Activated CD8-positive, alpha-beta T cell treated with anti-CD3 and anti-CD28 coated beads for 36 hours (primary cell): ENCODE results near the gene ADGB. TPM values are rescaled to one million over a fixed set of nuclear protein-coding genes. Genes with fewer than 3 reads are reported as not detected.
"Not testable (repeated sequence)": the region's sequence is repeated elsewhere in the genome, so short reads cannot be mapped to it uniquely, and the experiment has no call there.

Experiments used
- ATAC-seq: fragments of 200-7000 bp; cut with Tn5 transposase; one replicate; pipeline ENCODE4 v1.10.0; 2021; ENCODE audit warnings: mild to moderate bottlenecking, moderate library complexity
- CTCF ChIA-PET: fragments of 350-600 bp; sonication (Branson Sonifier 250); formaldehyde crosslinking; loops from one replicate; lab custom pipeline; 2021; ENCODE audit warnings: antibody characterized with exemption; lab: Charles Lee
- POLR2A ChIA-PET: fragments of 350-600 bp; sonication (Branson Sonifier 250); formaldehyde crosslinking; loops from one replicate; lab custom pipeline; 2021; ENCODE audit warnings: antibody characterized with exemption; lab: Charles Lee
- DNase-seq: peaks from one replicate; pipeline ENCODE4 v3.0.0-alpha.2; 2020
- H3K27ac Mint-ChIP-seq: one replicate; pipeline ENCODE4 v1.8.0; 2021; ENCODE audit warnings: mild to moderate bottlenecking, mixed read lengths
- H3K27me3 Mint-ChIP-seq: one replicate; pipeline ENCODE4 v1.8.0; 2021; ENCODE audit warnings: mixed read lengths
- H3K36me3 Mint-ChIP-seq: one replicate; pipeline ENCODE4 v1.8.0; 2021; ENCODE audit warnings: low read depth, mixed read lengths
- H3K4me1 Mint-ChIP-seq: one replicate; pipeline ENCODE4 v1.8.0; 2021; ENCODE audit warnings: low read depth, mixed read lengths
- H3K4me3 Mint-ChIP-seq: one replicate; pipeline ENCODE4 v1.8.0; 2021; ENCODE audit warnings: mild to moderate bottlenecking, moderate library complexity, mixed read lengths
- H3K9me3 Mint-ChIP-seq: one replicate; pipeline ENCODE4 v1.8.0; 2021; ENCODE audit warnings: mixed read lengths
- CTCF ChIP-seq: fragments of 200-600 bp; IDR thresholded peaks from one replicate; pipeline ENCODE4 v1.8.0; 2022; ENCODE audit warnings: antibody characterized with exemption, mild to moderate bottlenecking
- intact Hi-C: fragments of 100-400 bp; cut with micrococcal nuclease; formaldehyde crosslinking; loops from one replicate; pipeline ENCODE4 v1.10.0; 2022
- total RNA-seq, 2 experiments: library from RNA; stranded (reverse); gene quantifications; one replicate each; pipeline ENCODE4 v1.2.3, GENCODE V29; 2021

The ADGB gene
- total RNA-seq, 2 experiments from 2014 or later: not detected

- no peak for TF ChIP-seq CTCF
- POLR2A ChIA-PET: no interaction called here
- H3K27me3 Mint-ChIP-seq: no peaks in the 10 kb centered on the region
- peak overlapping the region; percentile 82 for H3K27ac Mint-ChIP-seq
- H3K9me3 Mint-ChIP-seq: peaks cover 17% of the 10 kb centered on the region
- no peak overlapping the region for H3K4me3 Mint-ChIP-seq
- no peaks in the 10 kb centered on the region for H3K36me3 Mint-ChIP-seq
- intact Hi-C loops: loop anchor here (5.0 to 10.0 kb wide), 2 partner anchors 352 to 544 kb away; partner anchors contain the start of gene STXBP5
- H3K4me1 Mint-ChIP-seq: peaks cover 36% of the 10 kb centered on the region
- CTCF ChIA-PET: no interaction called here
- ATAC-seq (peak; percentile 73), DNase-seq (peak; percentile 60)
Measured at GRCh38 chr6:146850238-146850896, 251.6 kb downstream of the ADGB start.

GRCh38 chr6:146850981-146851380, 252.2 kb downstream of the ADGB start:
- ATAC-seq: no peak
- intact Hi-C loops: loop anchor here (5.0 to 10.0 kb wide), 2 partner anchors 351 to 544 kb away; partner anchors contain the start of gene STXBP5
- ChIA-PET POLR2A (no interaction called here), CTCF (no interaction called here)
- H3K4me3 Mint-ChIP-seq: no peak overlapping the region
- H3K27ac Mint-ChIP-seq: peak overlapping the region; percentile 82
- no peak for TF ChIP-seq CTCF
- H3K4me1 Mint-ChIP-seq: peaks cover 36% of the 10 kb centered on the region
- H3K27me3 Mint-ChIP-seq: no peaks in the 10 kb centered on the region
- H3K36me3 Mint-ChIP-seq: no peaks in the 10 kb centered on the region
- no peak for DNase-seq
- peaks cover 12% of the 10 kb centered on the region for H3K9me3 Mint-ChIP-seq

GRCh38 chr6:146851837-146852236, 253.1 kb downstream of the ADGB start:
- Mint-ChIP-seq H3K9me3 (peaks cover 11% of the 10 kb centered on the region), H3K27me3 (no peaks in the 10 kb centered on the region), H3K27ac (peak overlapping the region; percentile 73), H3K4me1 (peaks cover 43% of the 10 kb centered on the region), H3K36me3 (no peaks in the 10 kb centered on the region), H3K4me3 (peak overlapping the region; percentile 20)
- no peak for TF ChIP-seq CTCF
- ATAC-seq: peak; percentile 75
- CTCF ChIA-PET: interaction anchor here (0.9 kb wide), 1 partner anchor 1120 kb away, joined by 3 read pairs; no protein-coding TSS in a partner anchor
- intact Hi-C loops: loop anchor here (5.0 to 10.0 kb wide), 2 partner anchors 350 to 543 kb away; partner anchors contain the start of gene STXBP5
- POLR2A ChIA-PET: no interaction called here
- peak; percentile 68 for DNase-seq

GRCh38 chr6:146854521-146855255, 255.9 kb downstream of the ADGB start:
- peaks cover 49% of the 10 kb centered on the region for H3K4me1 Mint-ChIP-seq
- CTCF ChIA-PET: interaction anchor here (0.7 kb wide), 1 partner anchor 424 kb away, joined by 3 read pairs; no protein-coding TSS in a partner anchor
- not testable (repeated sequence) for H3K27ac Mint-ChIP-seq

GRCh38 chr6:146855889-146856288, 257.1 kb downstream of the ADGB start:
- CTCF ChIA-PET: interaction anchor here (1.2 to 2.2 kb wide), 4 partner anchors 9 to 473 kb away, joined by 3 to 7 read pairs (median 4); no protein-coding TSS in a partner anchor
- peaks cover 11% of the 10 kb centered on the region for H3K9me3 Mint-ChIP-seq
- DNase-seq: no peak
- H3K4me3 Mint-ChIP-seq: no peak overlapping the region
- TF ChIP-seq CTCF: no peak
- intact Hi-C loops: loop anchor here (2.0 to 10.0 kb wide), 2 partner anchors 429 to 539 kb away; no protein-coding TSS in a partner anchor
- no peaks in the 10 kb centered on the region for H3K36me3 Mint-ChIP-seq
- POLR2A ChIA-PET: interaction anchor here (0.6 kb wide), 1 partner anchor 404 kb away, joined by 4 read pairs; no protein-coding TSS in a partner anchor
- no peak for ATAC-seq
- H3K27ac Mint-ChIP-seq: no peak overlapping the region
- H3K27me3 Mint-ChIP-seq: no peaks in the 10 kb centered on the region
- H3K4me1 Mint-ChIP-seq: peaks cover 39% of the 10 kb centered on the region

More at GRCh38 chr6:146854521-146855255, 255.9 kb downstream of the ADGB start:
- not testable (repeated sequence) for H3K4me3 Mint-ChIP-seq, DNase-seq, H3K27me3 Mint-ChIP-seq, H3K36me3 Mint-ChIP-seq, ATAC-seq
- H3K9me3 Mint-ChIP-seq: peaks cover 11% of the 10 kb centered on the region
- intact Hi-C loops: loop anchor here (5.0 to 10.0 kb wide), 2 partner anchors 348 to 540 kb away; partner anchors contain the start of gene STXBP5
- POLR2A ChIA-PET: interaction anchor here (0.5 kb wide), 1 partner anchor 347 kb away, joined by 3 read pairs; no protein-coding TSS in a partner anchor
